Heart left ventricle (tissue), 16 donors: ENCODE data around the gene SRF. TPM values are rescaled to one million over a fixed set of nuclear protein-coding genes. Genes with fewer than 3 reads are reported as not detected.
A peak's percentile ranks its signal among the peaks of the same experiment; 100 is the strongest.

Experiments used
- ATAC-seq, 4 donors: fragments of 200-7000 bp; cut with Tn5 transposase; one replicate each; pipeline ENCODE4 v1.9.1; 2020 to 2022; ENCODE audit warnings: moderate library complexity in 4 of 4, mild to moderate bottlenecking in 3 of 4, moderate number of reproducible peaks in 1 of 4
- DNase-seq, 5 donors: peaks; one replicate each; pipeline ENCODE4 v3.0.0-alpha.2; 2020
- H3K27ac ChIP-seq, 12 donors: fragments of 200-600 bp; sonication (generic) in 4 of 12; one replicate each; pipeline versions ENCODE4 v1.5.0 to v1.8.0; 2016 to 2022; ENCODE audit warnings: mild to moderate bottlenecking in 2 of 12
- H3K27me3 ChIP-seq, 9 donors: fragments of 200-600 bp; sonication (generic) in 2 of 9; one replicate each; pipeline versions ENCODE4 v1.5.1 to v1.8.0; 2016 to 2022; ENCODE audit warnings: mild to moderate bottlenecking in 3 of 9
- H3K36me3 ChIP-seq, 9 donors: fragments of 200-600 bp; sonication (generic) in 2 of 9; one replicate each; pipeline versions ENCODE4 v1.5.0 to v1.8.0; 2018 to 2022; ENCODE audit warnings: mild to moderate bottlenecking in 2 of 9
- H3K4me1 ChIP-seq, 12 donors: fragments of 200-600 bp; sonication (generic) in 4 of 12; one replicate each; pipeline versions ENCODE4 v1.5.0 to v1.8.0; 2016 to 2022; ENCODE audit warnings: mild to moderate bottlenecking in 3 of 12
- H3K4me3 ChIP-seq, 12 donors: fragments of 200-600 bp; sonication (generic) in 4 of 12; one replicate each; pipeline versions ENCODE4 v1.5.0 to v1.8.0; 2017 to 2022; ENCODE audit warnings: mild to moderate bottlenecking in 9 of 12, moderate library complexity in 4 of 12
- H3K9me3 ChIP-seq, 12 donors: fragments of 200-600 bp; sonication (generic) in 4 of 12; one replicate each; pipeline versions ENCODE4 v1.5.0 to v1.8.0; 2016 to 2022; ENCODE audit warnings: mild to moderate bottlenecking in 1 of 12
- POLR2A ChIP-seq, 2 donors: fragments of 450-650 bp; IDR thresholded peaks; one replicate each; pipeline ENCODE4 v1.6.1; 2017; ENCODE audit warnings: antibody characterized with exemption in 2 of 2, mild to moderate bottlenecking in 2 of 2, moderate library complexity in 2 of 2
- WGBS, 4 donors: extraction: QIAGEN DNeasy Blood & Tissue Kit in 2 of 4; methylation state at CpG; one replicate each; pipeline versions ENCODE4 v1.1.5 to v1.1.7; 2013 to 2018; 5-methylcytosine and 5-hydroxymethylcytosine counted together
- intact Hi-C, 10 donors: fragments of 100-400 bp; cut with DNase I; formaldehyde crosslinking; loops; one replicate each; pipeline versions ENCODE4 v1.11.1 to v1.14.2; 2022
- polyA plus RNA-seq, 2 donors: library from polyadenylated mRNA; stranded (reverse); fragments of 200-250 nt; gene quantifications; one replicate each; pipeline ENCODE4 v1.2.3, GENCODE V29; 2013
- total RNA-seq, 9 donors: library from RNA; depleted of rRNA in 2 of 9; stranded (reverse); fragments of >200 nt in 2 of 9; fragmentation: NEBNext Ultra II Directional in 3 of 9; extraction: Animal tissue kit (Norgen Biotek cat#: 25700) in 3 of 9; gene quantifications; one replicate each; pipeline versions ENCODE4 v1.1.0 to v1.2.4, GENCODE V29; 2016 to 2023
- TF ChIP-seq, protein P1 (sequence below), 12 donors: fragments of 200-600 bp; sonication (generic) in 4 of 12; IDR thresholded peaks; one replicate each; pipeline versions ENCODE4 v1.5.0 to v1.8.0; 2018 to 2022; ENCODE audit warnings: antibody characterized with exemption in 12 of 12, mild to moderate bottlenecking in 5 of 12
- donor health status: ischemic (EF 13 %, LVEDD 7.1; RV severe dilation, severe dysfunction).
- donor health status: healthy with polysubstance abuse.
- donor health status: DM: no; HTN: yes; CAD: no.
- donor health status: DM: no; HTN: no; CAD: no.
- donor health status: ischemic (EF 25% LVEDD 6.9; RV normal size, moderate dysfunction).
- donor health status: ischemic (EF 25% LVEDD 5.7; RV mildly dilated, moderate dysfunction).
- donor health status: healthy.
- donor health status: DM: yes; HTN: yes; CAD: no.
- donor health status: ischemic (EF 35%, LVEDD 5.7; RV mildly dilated, moderate dysfunction).
- donor health status: nonischemic (EF 11% LVEDD 7.7; RV severe dilation, severe dysfunction).
- donor health status: DM: yes; HTN: yes; CAD: no.
- donor health status: PGD.
- donor health status: ischemic (EF 29% LVEDD 5.4; RV normal size, mild dysfunction).
- donor health status: nonischemic (EF 23%, LVEDD 6.1; RV moderate dilation, normal function).

The SRF gene
- total and polyA plus RNA-seq, 11 donors: 43.5 to 94.4 (median 73.3) TPM

GRCh38 chr6:43185391-43185985 lies 14.4 kb downstream of the SRF start:
- Histone ChIP-seq H3K27ac (no peak overlapping the region), H3K36me3 (peaks cover 0 to 62% (median 58%) of the 10 kb centered on the region in 9 donors), H3K4me1 (peaks cover 4 to 35% (median 17%) of the 10 kb centered on the region in 12 donors), H3K9me3 (no peaks in the 10 kb centered on the region), H3K27me3 (no peaks in the 10 kb centered on the region), H3K4me3 (no peak overlapping the region)
- no peak for ATAC-seq
- intact Hi-C loops: loop anchor here in 1 of 10 donors (10.0 kb wide), 1 partner anchor 169 kb away; no protein-coding TSS in a partner anchor
- WGBS, 4 donors: 79 to 85% (median 80%) methylated on average over 5 of the region's 5 CpGs
- no peak for DNase-seq
- no peak for TF ChIP-seq POLR2A (IDR thresholded peaks at IDR 0.05)
- TF ChIP-seq, protein P1, sequence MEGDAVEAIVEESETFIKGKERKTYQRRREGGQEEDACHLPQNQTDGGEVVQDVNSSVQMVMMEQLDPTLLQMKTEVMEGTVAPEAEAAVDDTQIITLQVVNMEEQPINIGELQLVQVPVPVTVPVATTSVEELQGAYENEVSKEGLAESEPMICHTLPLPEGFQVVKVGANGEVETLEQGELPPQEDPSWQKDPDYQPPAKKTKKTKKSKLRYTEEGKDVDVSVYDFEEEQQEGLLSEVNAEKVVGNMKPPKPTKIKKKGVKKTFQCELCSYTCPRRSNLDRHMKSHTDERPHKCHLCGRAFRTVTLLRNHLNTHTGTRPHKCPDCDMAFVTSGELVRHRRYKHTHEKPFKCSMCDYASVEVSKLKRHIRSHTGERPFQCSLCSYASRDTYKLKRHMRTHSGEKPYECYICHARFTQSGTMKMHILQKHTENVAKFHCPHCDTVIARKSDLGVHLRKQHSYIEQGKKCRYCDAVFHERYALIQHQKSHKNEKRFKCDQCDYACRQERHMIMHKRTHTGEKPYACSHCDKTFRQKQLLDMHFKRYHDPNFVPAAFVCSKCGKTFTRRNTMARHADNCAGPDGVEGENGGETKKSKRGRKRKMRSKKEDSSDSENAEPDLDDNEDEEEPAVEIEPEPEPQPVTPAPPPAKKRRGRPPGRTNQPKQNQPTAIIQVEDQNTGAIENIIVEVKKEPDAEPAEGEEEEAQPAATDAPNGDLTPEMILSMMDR (IDR thresholded peaks at IDR 0.05): no peak

DNA sequence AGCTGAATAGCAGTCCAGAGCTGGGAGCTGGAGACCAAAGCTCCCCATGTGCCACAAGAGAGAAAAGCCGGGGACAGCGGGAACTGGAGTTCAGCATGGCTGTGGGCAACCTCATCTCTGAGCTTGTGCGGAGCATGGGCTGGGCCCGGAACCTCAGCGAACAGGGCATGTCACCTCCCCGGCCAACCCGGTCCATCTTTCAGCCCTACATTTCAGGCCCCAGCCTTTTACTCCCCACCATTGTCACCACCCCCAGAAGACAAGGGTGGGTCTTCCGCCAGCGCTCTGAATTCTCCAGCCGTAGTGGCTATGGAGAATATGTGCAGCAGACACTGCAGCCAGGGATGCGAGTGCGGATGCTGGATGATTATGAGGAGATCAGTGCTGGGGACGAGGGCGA lies 14.9 kb downstream of the SRF start:
- DNase-seq (no peak), ATAC-seq (no peak)
- H3K9me3 ChIP-seq: no peaks in the 10 kb centered on the region
- TF ChIP-seq POLR2A (IDR thresholded peaks at IDR 0.05): no peak
- TF ChIP-seq, protein P1 (IDR thresholded peaks at IDR 0.05): no peak
- no peaks in the 10 kb centered on the region for H3K27me3 ChIP-seq
- WGBS, 4 donors: 97 to 98% (median 97%) methylated on average over 14 of the region's 14 CpGs
- H3K36me3 ChIP-seq: peaks cover 0 to 65% (median 55%) of the 10 kb centered on the region in 9 donors
- peaks cover 4 to 33% (median 18%) of the 10 kb centered on the region in 12 donors for H3K4me1 ChIP-seq
- intact Hi-C loops: loop anchor here in 1 of 10 donors (10.0 kb wide), 1 partner anchor 169 kb away; no protein-coding TSS in a partner anchor
- no peak overlapping the region for H3K4me3 ChIP-seq
- H3K27ac ChIP-seq: no peak overlapping the region

- peaks cover 0 to 65% (median 55%) of the 10 kb centered on the region in 9 donors for H3K36me3 ChIP-seq
- H3K9me3 ChIP-seq: no peaks in the 10 kb centered on the region
- no peak for TF ChIP-seq POLR2A (IDR thresholded peaks at IDR 0.05)
- TF ChIP-seq, protein P1 (IDR thresholded peaks at IDR 0.05): no peak
- H3K27ac ChIP-seq: no peak overlapping the region
- H3K4me3 ChIP-seq: no peak overlapping the region
- no peak for ATAC-seq
- WGBS, 4 donors: 92 to 95% (median 95%) methylated on average over 2 to 4 of the region's 4 CpGs
- intact Hi-C loops: loop anchor here in 1 of 10 donors (10.0 kb wide), 1 partner anchor 168 kb away; no protein-coding TSS in a partner anchor
- no peaks in the 10 kb centered on the region for H3K27me3 ChIP-seq
- H3K4me1 ChIP-seq: peaks cover 2 to 26% (median 14%) of the 10 kb centered on the region in 12 donors
- DNase-seq: peak in 1 of 5 donors; percentile 15
Observed at GRCh38 chr6:43186706-43187105, 15.6 kb downstream of the SRF start.

GRCh38 chr6:43187821-43188220 lies 16.8 kb downstream of the SRF start:
- intact Hi-C loops: loop anchor here in 1 of 10 donors (10.0 kb wide), 1 partner anchor 167 kb away; no protein-coding TSS in a partner anchor
- no peak for DNase-seq
- peaks cover 0 to 75% (median 66%) of the 10 kb centered on the region in 9 donors for H3K36me3 ChIP-seq

More at GRCh38 chr6:43187821-43188220, 16.8 kb downstream of the SRF start:
- Histone ChIP-seq H3K9me3 (no peaks in the 10 kb centered on the region), H3K4me3 (no peak overlapping the region), H3K27ac (no peak overlapping the region), H3K4me1 (peaks cover 0 to 19% (median 10%) of the 10 kb centered on the region in 12 donors), H3K27me3 (no peaks in the 10 kb centered on the region)
- TF ChIP-seq, protein P1 (IDR thresholded peaks at IDR 0.05): no peak
- TF ChIP-seq POLR2A (IDR thresholded peaks at IDR 0.05): no peak
- WGBS, 4 donors: 95 to 98% (median 97%) methylated on average over 7 of the region's 7 CpGs
- ATAC-seq: no peak
